HG03354 (cell line): ENCODE measurements around the gene RIPK3.

Experiments used
- ATAC-seq: cut with Tn5 transposase; IDR thresholded peaks from one replicate; pipeline ENCODE4 v1.9.1; 2021; ENCODE audit warnings: mild to moderate bottlenecking; ENCODE audit not compliant: unreplicated experiment, poor library complexity, severe bottlenecking

The RIPK3 gene

GRCh38 chr14:24286996-24287395 lies 52.8 kb downstream of the RIPK3 start:
- ATAC-seq = no peak
